Smooth muscle cell of the brain vasculature (primary cell): ENCODE data around the gene NQO1.
"Not testable (repeated sequence)": the region's sequence is repeated elsewhere in the genome, so short reads cannot be mapped to it uniquely, and the experiment has no call there.

Source experiments
- DNase-seq: peaks from one replicate; pipeline ENCODE4 v3.0.0-alpha.2; 2012; ENCODE audit warnings: low read depth, low spot score

NQO1 gene

DNA sequence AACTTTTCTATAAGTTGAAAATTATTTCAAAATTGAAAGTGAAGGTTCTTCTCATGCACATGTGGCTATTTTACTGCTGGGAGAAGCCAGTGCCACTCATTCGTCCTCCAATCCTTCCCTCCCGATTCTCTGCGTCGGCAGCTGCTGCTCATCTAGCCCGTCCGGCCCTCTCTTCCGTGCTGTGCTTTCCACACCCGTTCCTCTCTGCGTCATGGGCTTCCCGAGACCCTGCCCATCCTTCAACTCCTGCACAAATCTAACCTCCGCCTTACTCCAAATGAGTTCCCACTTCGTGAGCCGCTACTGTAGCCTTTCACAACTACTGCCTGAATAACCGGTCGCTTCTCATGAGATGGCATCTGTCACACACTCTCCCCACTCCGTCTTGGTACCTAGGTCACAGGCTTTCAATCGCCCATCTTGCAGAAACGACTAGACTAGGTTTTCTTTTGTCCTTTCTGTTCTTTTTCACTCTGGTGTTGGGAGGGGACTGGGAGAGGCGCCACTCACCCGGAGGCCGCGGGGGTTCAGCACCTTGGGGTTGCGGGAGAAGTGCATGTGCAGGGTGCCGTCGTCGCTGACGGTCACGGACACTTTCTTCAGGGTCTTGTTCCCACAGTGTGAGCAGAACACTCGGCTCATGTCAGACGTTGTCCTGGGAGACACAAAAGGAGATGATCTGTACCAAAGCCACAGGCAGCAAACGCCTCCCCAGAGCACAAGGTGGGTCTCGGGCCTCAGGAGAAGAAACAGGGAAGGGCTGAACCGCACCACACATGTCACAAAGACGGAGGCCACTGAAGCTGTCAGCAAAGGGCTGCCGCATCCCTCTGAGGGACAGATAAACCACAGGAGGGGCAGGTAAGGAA is 18.2 kb upstream of the NQO1 start:
- DNase-seq, result no peak

GRCh38 chr16:69741951-69742904 is 15.9 kb upstream of the NQO1 start:
- no peak for DNase-seq

GRCh38 chr16:69741519-69741918 is 15.2 kb upstream of the NQO1 start:
- DNase-seq, result no peak

DNA sequence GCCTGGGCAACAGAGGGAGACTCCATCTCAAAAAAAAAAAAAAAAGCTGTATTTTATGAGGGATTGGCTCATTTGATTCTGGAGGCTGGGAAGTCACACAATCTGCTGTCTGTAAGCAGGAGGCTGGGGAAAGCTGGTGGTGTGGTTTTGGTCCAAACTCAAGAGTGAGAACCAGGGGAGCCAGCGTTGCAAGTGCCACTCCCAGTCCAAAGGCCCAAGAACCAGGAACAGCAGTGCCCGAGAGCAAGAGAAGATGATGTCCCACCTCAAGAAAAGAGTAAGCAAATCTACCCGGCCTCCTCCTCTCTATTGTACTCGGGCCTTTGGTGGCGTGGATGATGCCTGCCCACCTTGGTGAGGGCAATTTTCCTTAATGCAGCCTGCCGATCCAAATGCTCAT is 5.7 kb upstream of the NQO1 start:
- no peak for DNase-seq

GRCh38 chr16:69731280-69731679 is 4.9 kb upstream of the NQO1 start:
- not testable (repeated sequence) for DNase-seq

GRCh38 chr16:69729030-69729429 is 2.7 kb upstream of the NQO1 start:
- not testable (repeated sequence) for DNase-seq

DNA sequence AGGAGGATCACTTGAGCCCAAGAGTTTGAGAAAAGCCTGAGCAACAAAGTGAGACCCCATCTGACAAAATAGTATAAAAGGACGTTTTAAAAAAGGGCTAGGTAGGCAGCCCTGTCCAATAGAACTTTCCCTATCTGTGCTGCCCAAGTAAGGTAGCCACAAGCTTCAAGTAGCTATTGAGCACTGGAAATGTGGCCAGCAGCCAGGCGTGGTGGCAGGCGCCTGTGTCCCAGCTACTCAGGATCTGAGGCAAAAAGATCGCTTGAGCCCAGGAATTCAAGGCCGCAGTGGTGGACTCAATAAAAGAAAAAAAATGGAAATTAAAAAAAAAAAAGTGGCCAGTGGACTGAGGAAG is 1.5 kb upstream of the NQO1 start:
- DNase-seq, result no peak

GRCh38 chr16:69725480-69726312 is 664 bp downstream of the NQO1 start:
- DNase-seq, result no peak

- DNase-seq, result no peak
These were observed 1.3 kb downstream of the NQO1 start for GRCh38 chr16:69724981-69725479.

- DNase-seq, result no peak
These were observed 1.9 kb downstream of the NQO1 start for GRCh38 chr16:69724414-69724873.

GRCh38 chr16:69721441-69721957 is 4.9 kb downstream of the NQO1 start:
- no peak for DNase-seq

DNA sequence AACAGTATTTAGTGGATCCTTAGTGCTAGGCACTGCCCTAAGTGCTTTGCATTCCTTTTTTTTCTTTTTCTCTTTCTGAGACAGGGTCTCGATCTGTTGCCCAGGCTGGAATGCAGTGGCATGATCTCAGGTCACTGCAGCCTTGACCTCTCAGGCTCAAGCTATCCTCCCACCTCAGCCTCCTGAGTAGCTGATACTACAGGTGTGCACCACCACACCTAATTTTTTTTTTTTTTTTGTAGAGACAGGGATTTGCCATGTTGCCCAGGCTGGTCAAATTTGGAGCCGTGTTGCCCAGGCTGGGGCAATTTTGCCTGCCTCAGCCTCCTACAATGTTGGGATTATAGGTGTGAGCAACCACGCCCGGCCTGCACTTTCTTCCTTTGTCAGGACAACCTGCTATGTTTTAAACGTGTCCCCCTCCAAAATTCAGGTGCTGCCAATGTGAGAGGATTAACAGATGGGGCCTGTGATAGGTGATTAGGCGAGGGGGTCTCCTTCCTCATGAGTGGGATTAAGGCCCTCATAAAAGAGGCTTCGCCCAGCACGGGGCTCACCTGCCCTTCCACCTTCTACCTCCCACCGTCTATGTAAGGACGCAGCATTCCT is 5.4 kb downstream of the NQO1 start:
- DNase-seq, result no peak

DNA sequence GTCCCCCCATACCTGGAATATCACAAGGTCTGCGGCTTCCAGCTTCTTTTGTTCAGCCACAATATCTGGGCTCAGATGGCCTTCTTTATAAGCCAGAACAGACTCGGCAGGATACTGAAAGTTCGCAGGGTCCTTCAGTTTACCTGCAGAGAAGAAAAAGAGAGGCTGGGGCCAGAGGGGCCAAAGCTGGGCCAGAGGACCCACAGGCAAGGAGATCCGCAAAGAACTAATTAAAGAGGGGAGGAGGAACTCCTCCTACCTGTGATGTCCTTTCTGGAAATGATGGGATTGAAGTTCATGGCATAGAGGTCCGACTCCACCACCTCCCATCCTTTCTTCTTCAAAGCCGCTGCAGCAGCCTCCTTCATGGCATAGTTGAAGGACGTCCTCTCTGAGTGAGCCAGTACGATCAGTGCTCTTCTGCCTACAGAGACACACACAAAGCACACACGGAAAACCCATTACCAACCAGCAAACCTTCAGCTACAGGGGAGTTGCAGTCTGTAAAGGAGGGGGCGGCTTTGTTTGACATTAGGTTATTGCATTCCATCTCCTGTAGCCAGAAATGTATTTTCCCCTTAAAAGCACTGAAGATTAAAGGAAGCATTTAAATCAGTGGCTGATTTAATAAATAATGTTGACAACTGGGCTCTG is 8.1 kb downstream of the NQO1 start:
- DNase-seq, result no peak

GRCh38 chr16:69717066-69717465 is 9.3 kb downstream of the NQO1 start:
- DNase-seq, result no peak

DNA sequence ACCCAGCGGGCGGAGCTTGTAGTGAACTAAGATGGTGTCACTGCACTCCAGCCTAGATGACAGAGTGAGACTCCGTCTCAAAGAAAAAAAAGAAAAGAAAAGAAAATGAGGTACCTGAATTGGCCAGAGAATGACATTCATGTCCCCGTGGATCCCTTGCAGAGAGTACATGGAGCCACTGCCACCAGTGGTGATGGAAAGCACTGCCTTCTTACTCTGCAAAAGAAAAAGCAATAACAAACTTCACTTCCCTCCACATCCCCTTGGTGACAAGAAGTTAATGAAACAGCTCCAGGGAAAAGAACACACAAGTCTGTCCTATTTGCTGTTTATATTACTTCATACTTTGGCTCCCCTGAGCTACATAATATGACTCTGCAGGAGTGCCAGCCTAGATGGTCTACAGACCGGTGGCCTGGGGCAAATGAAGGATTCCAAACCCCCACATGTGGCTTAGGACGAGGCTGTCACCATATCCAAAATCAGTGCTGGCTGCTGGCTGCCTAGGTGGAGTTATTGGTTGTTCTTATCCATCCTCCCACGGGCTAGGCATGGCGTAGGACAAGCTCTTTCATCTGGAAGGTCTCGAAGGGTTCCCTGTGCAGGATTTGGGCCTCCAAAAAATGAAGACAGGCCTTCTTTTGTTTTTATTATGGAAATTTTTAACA is 13.3 kb downstream of the NQO1 start:
- no peak for DNase-seq

DNA sequence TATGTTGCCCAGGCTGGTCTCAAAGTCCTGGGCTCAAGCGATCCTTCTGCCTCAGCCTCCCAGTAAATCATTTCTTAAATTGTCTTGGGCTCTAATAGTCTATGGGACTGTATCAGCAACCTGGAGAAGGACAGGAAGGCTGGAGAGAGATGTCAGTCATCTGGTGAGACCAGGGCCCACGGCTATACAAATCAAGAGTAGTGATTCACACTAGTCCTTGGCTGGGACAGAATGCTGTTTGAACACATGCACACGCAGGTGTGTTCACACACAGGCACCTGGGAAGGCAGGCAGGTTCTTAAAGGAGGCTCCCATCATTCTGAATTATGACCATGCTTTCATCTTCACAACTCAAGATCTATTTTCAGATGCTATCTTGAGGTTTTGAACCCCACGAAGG is 14.1 kb downstream of the NQO1 start:
- no peak for DNase-seq

GRCh38 chr16:69711115-69711740 is 15.1 kb downstream of the NQO1 start:
- DNase-seq, result no peak

DNA sequence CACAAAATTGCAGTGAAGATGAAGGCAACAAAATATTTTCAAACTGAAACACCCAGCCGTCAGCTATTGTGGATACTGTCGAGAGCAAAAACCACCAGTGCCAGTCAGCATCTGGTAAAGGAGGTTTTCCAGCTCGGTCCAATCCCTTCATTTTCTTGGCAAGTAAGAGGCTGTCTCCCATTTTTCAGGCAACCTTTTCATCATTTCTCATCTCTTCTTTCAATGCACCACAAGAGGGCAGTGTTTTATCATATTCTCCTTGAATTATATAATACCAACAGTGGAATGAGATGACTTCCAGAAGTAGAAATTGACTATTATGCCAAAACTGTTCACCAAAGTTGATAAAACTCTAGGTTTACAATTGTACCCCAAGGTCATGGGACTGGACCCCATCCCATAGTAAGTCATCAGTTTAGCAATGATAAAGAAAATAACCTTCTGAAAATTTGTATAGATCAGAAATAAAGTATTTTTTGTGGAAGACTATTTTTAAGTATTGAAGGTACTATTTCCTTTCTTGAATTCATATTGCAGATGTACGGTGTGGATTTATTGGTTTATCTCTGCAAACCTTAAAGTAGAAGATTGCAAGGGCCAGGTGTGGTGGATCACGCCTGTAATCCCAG is 16.8 kb downstream of the NQO1 start:
- DNase-seq, result peak; percentile 43
